ENCODE results near the gene SYCN. TPM values are rescaled to one million over a fixed set of nuclear protein-coding genes. Genes with fewer than 3 reads are reported as not detected.
A peak's percentile ranks its signal among the peaks of the same experiment; 100 is the strongest.
"Not testable (repeated sequence)": the region's sequence is repeated elsewhere in the genome, so short reads cannot be mapped to it uniquely, and the experiment has no call there.

The SYCN gene
- total RNA-seq, 5 donors from 2014 or later (not counting 1 experiment from before 2014, with no cell fraction given) = 0.82 to 1.7 (median 1.1) TPM; not detected in 2

GRCh38 chr19:39215323-39215722, 11.3 kb upstream of the SYCN start:
- WGBS (ENCODE audit: insufficient coverage) = 92% methylated on average over 2 of the region's 3 CpGs
- DNase-seq; H3K4me1 ChIP-seq (ENCODE audit: control insufficient read depth in 1 of 2, extremely low read depth in 1 of 2, insufficient read depth in 2 of 2, low read length in 2 of 2); ATAC-seq (replicated peaks in 1 of 4); H3K36me3 ChIP-seq (ENCODE audit: control insufficient read depth in 2 of 2, extremely low read depth in 1 of 2, insufficient read depth in 1 of 2, low read length in 1 of 2); H3K27ac ChIP-seq (ENCODE audit: low read length); H3K4me3 Mint-ChIP-seq; H3K36me3 Mint-ChIP-seq; H3K27ac Mint-ChIP-seq; H3K4me1 Mint-ChIP-seq; CTCF ChIA-PET; H3K4me3 ChIP-seq (ENCODE audit: control insufficient read depth in 1 of 2, extremely low read depth in 1 of 2, low read length in 1 of 2); H3K9me3 Mint-ChIP-seq; H3K9me3 ChIP-seq; POLR2A ChIA-PET: not testable (repeated sequence)
- peaks cover 15 to 17% of the 10 kb centered on the region in 2 donors for H3K27me3 Mint-ChIP-seq
- H3K27me3 ChIP-seq (replicated peaks in 1 of 2; ENCODE audit: control insufficient read depth in 2 of 2, extremely low read depth in 1 of 2, insufficient read depth in 2 of 2, low read length in 1 of 2) = peaks cover 0 to 40% of the 10 kb centered on the region in 2 experiments

GRCh38 chr19:39212375-39212742, 8.3 kb upstream of the SYCN start:
- Histone ChIP-seq H3K9me3 (no peaks in the 10 kb centered on the region), H3K36me3 (ENCODE audit: control insufficient read depth in 2 of 2, extremely low read depth in 1 of 2, insufficient read depth in 1 of 2, low read length in 1 of 2) (no peaks in the 10 kb centered on the region), H3K4me3 (ENCODE audit: control insufficient read depth in 1 of 2, extremely low read depth in 1 of 2, low read length in 1 of 2) (no peak overlapping the region), H3K27me3 (replicated peaks in 1 of 2; ENCODE audit: control insufficient read depth in 2 of 2, extremely low read depth in 1 of 2, insufficient read depth in 2 of 2, low read length in 1 of 2) (peaks cover 0 to 23% of the 10 kb centered on the region in 2 experiments), H3K27ac (ENCODE audit: low read length) (no peak overlapping the region), H3K4me1 (ENCODE audit: control insufficient read depth in 1 of 2, extremely low read depth in 1 of 2, insufficient read depth in 2 of 2, low read length in 2 of 2) (no peaks in the 10 kb centered on the region)
- Mint-ChIP-seq H3K27ac (no peak overlapping the region), H3K9me3 (no peaks in the 10 kb centered on the region), H3K27me3 (peaks cover 5 to 10% of the 10 kb centered on the region in 2 donors), H3K36me3 (no peaks in the 10 kb centered on the region), H3K4me1 (no peaks in the 10 kb centered on the region), H3K4me3 (no peak overlapping the region)
- WGBS (ENCODE audit: insufficient coverage) = 55% methylated on average over 3 of the region's 8 CpGs
- POLR2A ChIA-PET = no interaction called here
- ATAC-seq (replicated peaks in 1 of 4) (peak; percentile 71 to 86 (median 80)), DNase-seq (peak; percentile 12 to 73 (median 43))
- CTCF ChIA-PET = no interaction called here

- Mint-ChIP-seq H3K4me1 (no peaks in the 10 kb centered on the region), H3K27ac (no peak overlapping the region), H3K4me3 (no peak overlapping the region), H3K9me3 (no peaks in the 10 kb centered on the region), H3K36me3 (no peaks in the 10 kb centered on the region), H3K27me3 (peaks cover under 1 to 5% of the 10 kb centered on the region in 2 donors)
- POLR2A ChIA-PET = no interaction called here
- H3K27me3 ChIP-seq (replicated peaks in 1 of 2; ENCODE audit: control insufficient read depth in 2 of 2, extremely low read depth in 1 of 2, insufficient read depth in 2 of 2, low read length in 1 of 2) = peaks cover 0 to 25% of the 10 kb centered on the region in 2 experiments
- H3K36me3 ChIP-seq (ENCODE audit: control insufficient read depth in 2 of 2, extremely low read depth in 1 of 2, insufficient read depth in 1 of 2, low read length in 1 of 2) = no peaks in the 10 kb centered on the region
- no peak overlapping the region for H3K27ac ChIP-seq (ENCODE audit: low read length)
- no peak for ATAC-seq (replicated peaks in 1 of 4)
- no peak overlapping the region for H3K4me3 ChIP-seq (ENCODE audit: control insufficient read depth in 1 of 2, extremely low read depth in 1 of 2, low read length in 1 of 2)
- DNase-seq = no peak
- no peaks in the 10 kb centered on the region for H3K4me1 ChIP-seq (ENCODE audit: control insufficient read depth in 1 of 2, extremely low read depth in 1 of 2, insufficient read depth in 2 of 2, low read length in 2 of 2)
- no peaks in the 10 kb centered on the region for H3K9me3 ChIP-seq
- CTCF ChIA-PET = interaction anchor here (0.6 to 0.8 kb wide), 3 partner anchors 83 to 116 kb away, joined by 3 to 8 read pairs (median 4); no protein-coding TSS in a partner anchor
- WGBS (ENCODE audit: insufficient coverage) = 85% methylated on average over 13 of the region's 13 CpGs
Measured at GRCh38 chr19:39211731-39212374, 7.8 kb upstream of the SYCN start.

- H3K4me3 Mint-ChIP-seq = no peak overlapping the region
- 69% methylated on average over 4 of the region's 7 CpGs for WGBS (ENCODE audit: insufficient coverage)
- CTCF ChIA-PET = interaction anchor here in 1 of 2 donors (0.7 kb wide), 1 partner anchor 325 kb away, joined by 3 read pairs; no protein-coding TSS in a partner anchor
Measured at GRCh38 chr19:39209196-39209595, 5.1 kb upstream of the SYCN start.

GRCh38 chr19:39208175-39208795, 4.2 kb upstream of the SYCN start:
- H3K4me3 ChIP-seq (ENCODE audit: control insufficient read depth in 1 of 2, extremely low read depth in 1 of 2, low read length in 1 of 2) = no peak overlapping the region
- Mint-ChIP-seq H3K27me3 (peaks cover 8 to 25% of the 10 kb centered on the region in 2 donors), H3K36me3 (no peaks in the 10 kb centered on the region), H3K27ac (no peak overlapping the region), H3K4me3 (no peak overlapping the region), H3K9me3 (no peaks in the 10 kb centered on the region), H3K4me1 (no peaks in the 10 kb centered on the region)
- H3K4me1 ChIP-seq (ENCODE audit: control insufficient read depth in 1 of 2, extremely low read depth in 1 of 2, insufficient read depth in 2 of 2, low read length in 2 of 2) = no peaks in the 10 kb centered on the region
- no peaks in the 10 kb centered on the region for H3K36me3 ChIP-seq (ENCODE audit: control insufficient read depth in 2 of 2, extremely low read depth in 1 of 2, insufficient read depth in 1 of 2, low read length in 1 of 2)
- no peak overlapping the region for H3K27ac ChIP-seq (ENCODE audit: low read length)
- DNase-seq (no peak), ATAC-seq (replicated peaks in 1 of 4) (no peak)
- CTCF ChIA-PET = no interaction called here
- POLR2A ChIA-PET = no interaction called here
- WGBS (ENCODE audit: insufficient coverage) = 70% methylated on average over 9 of the region's 9 CpGs
- H3K9me3 ChIP-seq = no peaks in the 10 kb centered on the region
- peaks cover 4 to 32% of the 10 kb centered on the region in 2 experiments for H3K27me3 ChIP-seq (replicated peaks in 1 of 2; ENCODE audit: control insufficient read depth in 2 of 2, extremely low read depth in 1 of 2, insufficient read depth in 2 of 2, low read length in 1 of 2)

More at GRCh38 chr19:39209196-39209595, 5.1 kb upstream of the SYCN start:
- Histone ChIP-seq H3K27ac (ENCODE audit: low read length) (no peak overlapping the region), H3K4me1 (ENCODE audit: control insufficient read depth in 1 of 2, extremely low read depth in 1 of 2, insufficient read depth in 2 of 2, low read length in 2 of 2) (no peaks in the 10 kb centered on the region), H3K36me3 (ENCODE audit: control insufficient read depth in 2 of 2, extremely low read depth in 1 of 2, insufficient read depth in 1 of 2, low read length in 1 of 2) (no peaks in the 10 kb centered on the region), H3K4me3 (ENCODE audit: control insufficient read depth in 1 of 2, extremely low read depth in 1 of 2, low read length in 1 of 2) (no peak overlapping the region), H3K9me3 (no peaks in the 10 kb centered on the region), H3K27me3 (replicated peaks in 1 of 2; ENCODE audit: control insufficient read depth in 2 of 2, extremely low read depth in 1 of 2, insufficient read depth in 2 of 2, low read length in 1 of 2) (peaks cover 4 to 28% of the 10 kb centered on the region in 2 experiments)
- POLR2A ChIA-PET = no interaction called here
- DNase-seq (no peak), ATAC-seq (replicated peaks in 1 of 4) (no peak)
- H3K27me3 Mint-ChIP-seq = peaks cover 5 to 17% of the 10 kb centered on the region in 2 donors
- no peak overlapping the region for H3K27ac Mint-ChIP-seq
- no peaks in the 10 kb centered on the region for H3K9me3 Mint-ChIP-seq
- no peaks in the 10 kb centered on the region for H3K36me3 Mint-ChIP-seq
- H3K4me1 Mint-ChIP-seq = no peaks in the 10 kb centered on the region

- WGBS (ENCODE audit: insufficient coverage) = no CpG with 5 or more reads among the region's 6 CpGs
- no peaks in the 10 kb centered on the region for H3K36me3 Mint-ChIP-seq
- CTCF ChIA-PET = interaction anchor here in 1 of 2 donors (0.6 kb wide), 1 partner anchor 139 kb away, joined by 4 read pairs; no protein-coding TSS in a partner anchor
- no peak for ATAC-seq (replicated peaks in 1 of 4)
- no peak for DNase-seq
- no peak overlapping the region for H3K27ac Mint-ChIP-seq
- POLR2A ChIA-PET = no interaction called here
- peaks cover 4 to 41% of the 10 kb centered on the region in 2 experiments for H3K27me3 ChIP-seq (replicated peaks in 1 of 2; ENCODE audit: control insufficient read depth in 2 of 2, extremely low read depth in 1 of 2, insufficient read depth in 2 of 2, low read length in 1 of 2)
- H3K4me1 ChIP-seq (ENCODE audit: control insufficient read depth in 1 of 2, extremely low read depth in 1 of 2, insufficient read depth in 2 of 2, low read length in 2 of 2) = no peaks in the 10 kb centered on the region
- no peaks in the 10 kb centered on the region for H3K4me1 Mint-ChIP-seq
- H3K4me3 ChIP-seq (ENCODE audit: control insufficient read depth in 1 of 2, extremely low read depth in 1 of 2, low read length in 1 of 2) = no peak overlapping the region
- H3K9me3 Mint-ChIP-seq = no peaks in the 10 kb centered on the region
- H3K9me3 ChIP-seq = no peaks in the 10 kb centered on the region
- peaks cover 14 to 33% of the 10 kb centered on the region in 2 donors for H3K27me3 Mint-ChIP-seq
- H3K27ac ChIP-seq (ENCODE audit: low read length) = no peak overlapping the region
- no peak overlapping the region for H3K4me3 Mint-ChIP-seq
- H3K36me3 ChIP-seq (ENCODE audit: control insufficient read depth in 2 of 2, extremely low read depth in 1 of 2, insufficient read depth in 1 of 2, low read length in 1 of 2) = no peaks in the 10 kb centered on the region
Measured at GRCh38 chr19:39207293-39207836, 3.3 kb upstream of the SYCN start.
